Measurements from ENCODE around the gene UBE4B.

Gene UBE4B

DNA sequence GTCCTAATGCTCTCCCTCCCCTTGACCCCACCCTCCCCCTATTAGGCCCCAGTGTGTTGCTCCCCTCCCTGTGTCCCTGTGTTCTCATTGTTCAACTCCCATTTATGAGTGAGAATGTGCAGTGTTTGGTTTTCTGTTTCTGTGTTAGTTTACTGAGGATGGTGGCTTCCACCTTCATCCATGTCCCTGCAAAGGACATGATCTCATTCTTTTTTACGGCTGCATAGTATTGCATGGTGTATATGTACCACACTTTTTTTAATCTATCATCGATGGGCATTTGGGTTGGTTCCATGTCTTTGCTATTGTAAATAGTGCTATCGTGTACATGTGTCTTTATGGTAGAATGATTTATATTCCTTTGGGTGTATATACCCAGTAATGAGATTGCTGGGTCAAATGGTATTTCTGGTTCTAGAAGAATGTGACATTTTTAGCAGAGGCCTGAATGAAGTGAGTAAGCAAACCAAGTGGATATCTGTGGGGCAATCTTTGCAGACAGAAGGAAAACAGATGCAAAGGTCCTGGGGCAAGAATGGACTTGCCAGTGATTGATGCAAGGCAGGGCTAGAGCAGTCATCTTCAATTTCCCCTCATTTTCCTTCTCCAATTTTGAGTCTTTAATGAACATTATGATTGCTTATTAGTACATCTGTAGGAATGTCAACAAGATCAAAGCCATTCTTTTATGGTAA, 50.2 kb downstream of the UBE4B start:
- Histone ChIP-seq H3K27me3 (no peaks in the 10 kb centered on the region), H3K4me1 (no peaks in the 10 kb centered on the region), H3K36me3 (no peaks in the 10 kb centered on the region), H3K9me3 (no peaks in the 10 kb centered on the region), H3K4me3 (ENCODE audit: low read depth, low read length) (no peak overlapping the region)
- TF ChIP-seq CTCF (IDR thresholded peaks at IDR 0.05; ENCODE audit: low read depth, low read length), result no peak
- no peak for DNase-seq

- no peaks in the 10 kb centered on the region for H3K4me1 ChIP-seq
- no peak for DNase-seq
- no peaks in the 10 kb centered on the region for H3K36me3 ChIP-seq
- H3K4me3 ChIP-seq (ENCODE audit: low read depth, low read length), result no peak overlapping the region
- TF ChIP-seq CTCF (IDR thresholded peaks at IDR 0.05; ENCODE audit: low read depth, low read length), result no peak
- no peaks in the 10 kb centered on the region for H3K9me3 ChIP-seq
- H3K27me3 ChIP-seq, result no peaks in the 10 kb centered on the region
Measured at GRCh38 chr1:10084045-10084444, 51.3 kb downstream of the UBE4B start.

GRCh38 chr1:10085076-10085475, 52.3 kb downstream of the UBE4B start:
- no peak for TF ChIP-seq CTCF (IDR thresholded peaks at IDR 0.05; ENCODE audit: low read depth, low read length)
- Histone ChIP-seq H3K36me3 (no peaks in the 10 kb centered on the region), H3K27me3 (no peaks in the 10 kb centered on the region), H3K9me3 (no peaks in the 10 kb centered on the region), H3K4me3 (ENCODE audit: low read depth, low read length) (no peak overlapping the region), H3K4me1 (no peaks in the 10 kb centered on the region)
- no peak for DNase-seq

- H3K27me3 ChIP-seq, result no peaks in the 10 kb centered on the region
- no peaks in the 10 kb centered on the region for H3K9me3 ChIP-seq
- TF ChIP-seq CTCF (IDR thresholded peaks at IDR 0.05; ENCODE audit: low read depth, low read length), result no peak
- H3K4me1 ChIP-seq, result no peaks in the 10 kb centered on the region
- no peak overlapping the region for H3K4me3 ChIP-seq (ENCODE audit: low read depth, low read length)
- H3K36me3 ChIP-seq, result no peaks in the 10 kb centered on the region
- DNase-seq, result no peak
Measured at GRCh38 chr1:10087210-10087609, 54.5 kb downstream of the UBE4B start.

DNA sequence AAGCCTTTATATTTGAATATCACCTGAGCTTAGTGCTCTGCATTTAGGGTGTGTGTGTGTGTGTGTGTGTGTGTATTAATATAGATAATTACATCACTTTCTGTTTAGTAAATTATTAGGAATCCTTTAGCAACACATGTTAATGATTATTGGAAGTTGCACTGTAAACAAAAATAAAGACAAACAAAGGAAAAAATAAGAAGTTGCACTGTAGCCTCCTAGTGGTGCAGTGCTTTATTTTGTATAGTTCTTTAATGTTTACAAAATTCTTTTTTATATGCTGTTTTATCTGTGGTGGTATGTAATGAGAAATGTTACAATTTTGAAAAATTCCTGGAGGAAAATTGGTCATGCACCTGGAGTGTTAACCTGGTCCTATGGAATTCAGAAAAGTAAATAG, 69.2 kb downstream of the UBE4B start:
- peaks cover 5% of the 10 kb centered on the region for H3K36me3 ChIP-seq
- no peak for DNase-seq

More for the DNA sequence above, 69.2 kb downstream of the UBE4B start:
- H3K4me3 ChIP-seq (ENCODE audit: low read depth, low read length), result no peak overlapping the region
- H3K27me3 ChIP-seq, result no peaks in the 10 kb centered on the region
- TF ChIP-seq CTCF (IDR thresholded peaks at IDR 0.05; ENCODE audit: low read depth, low read length), result no peak
- no peaks in the 10 kb centered on the region for H3K9me3 ChIP-seq
- H3K4me1 ChIP-seq, result no peaks in the 10 kb centered on the region
